H1 (cell line): ENCODE measurements around the gene CAMKMT.

Experiments used
- ASH2L ChIP-seq: fragments of 200-600, 300-600 bp; sonication (generic); IDR thresholded peaks from one replicate; pipeline ENCODE4 v1.7.1; 2017; ENCODE audit warnings: low read length
- EP300 ChIP-seq, 2 experiments: IDR thresholded peaks; 1 replicate in 1 of 2; 2 replicates in 1 of 2; pipeline ENCODE4 v1.6.1; 2011 to 2012; ENCODE audit warnings: low read depth in 2 of 2, low read length in 2 of 2, mild to moderate bottlenecking in 2 of 2, borderline replicate concordance in 1 of 2, inconsistent platforms in 1 of 2, moderate library complexity in 1 of 2
- POLR2A ChIP-seq, 2 experiments: IDR thresholded peaks; 1 replicate in 1 of 2; 2 replicates in 1 of 2; pipeline ENCODE4 v1.6.1; 2011; ENCODE audit warnings: low read depth in 2 of 2, low read length in 2 of 2, mild to moderate bottlenecking in 2 of 2; ENCODE audit errors: control extremely low read depth in 1 of 2
- POLR2AphosphoS5 ChIP-seq: IDR thresholded peaks from 2 replicates; pipeline ENCODE4 v1.6.1; 2011; ENCODE audit warnings: low read depth, low read length
- SIN3A ChIP-seq, 2 experiments: IDR thresholded peaks in 1 of 2; conservative IDR thresholded peaks in 1 of 2; 2 replicates each; pipeline ENCODE4 v1.6.1; 2011 to 2012; ENCODE audit warnings: low read length in 2 of 2, improper control_type of control experiment in 1 of 2, low read depth in 1 of 2, mild to moderate bottlenecking in 1 of 2
- TAF1 ChIP-seq: IDR thresholded peaks from 2 replicates; pipeline ENCODE4 v1.6.1; 2011; ENCODE audit warnings: mild to moderate bottlenecking, low read depth, low read length
- TCF12 ChIP-seq: IDR thresholded peaks from 2 replicates; pipeline ENCODE4 v1.6.1; 2011; ENCODE audit warnings: low read depth, mild to moderate bottlenecking, low read length
- YY1 ChIP-seq: IDR thresholded peaks from 2 replicates; pipeline ENCODE4 v1.6.1; 2011; ENCODE audit warnings: low read depth, mild to moderate bottlenecking, low read length
- TF ChIP-seq, protein P1 (sequence below), 3 experiments: IDR thresholded peaks; 1 replicate in 2 of 3; 2 replicates in 1 of 3; pipeline versions ENCODE4 v1.5.1 to v1.6.1; 2011; ENCODE audit warnings: low read length in 3 of 3, mild to moderate bottlenecking in 3 of 3, inconsistent platforms in 2 of 3, low read depth in 1 of 3, moderate library complexity in 1 of 3; ENCODE audit not compliant: insufficient read depth in 1 of 3; ENCODE audit errors: control extremely low read depth in 1 of 3

- no peak for TF ChIP-seq TCF12
- TF ChIP-seq, protein P1, sequence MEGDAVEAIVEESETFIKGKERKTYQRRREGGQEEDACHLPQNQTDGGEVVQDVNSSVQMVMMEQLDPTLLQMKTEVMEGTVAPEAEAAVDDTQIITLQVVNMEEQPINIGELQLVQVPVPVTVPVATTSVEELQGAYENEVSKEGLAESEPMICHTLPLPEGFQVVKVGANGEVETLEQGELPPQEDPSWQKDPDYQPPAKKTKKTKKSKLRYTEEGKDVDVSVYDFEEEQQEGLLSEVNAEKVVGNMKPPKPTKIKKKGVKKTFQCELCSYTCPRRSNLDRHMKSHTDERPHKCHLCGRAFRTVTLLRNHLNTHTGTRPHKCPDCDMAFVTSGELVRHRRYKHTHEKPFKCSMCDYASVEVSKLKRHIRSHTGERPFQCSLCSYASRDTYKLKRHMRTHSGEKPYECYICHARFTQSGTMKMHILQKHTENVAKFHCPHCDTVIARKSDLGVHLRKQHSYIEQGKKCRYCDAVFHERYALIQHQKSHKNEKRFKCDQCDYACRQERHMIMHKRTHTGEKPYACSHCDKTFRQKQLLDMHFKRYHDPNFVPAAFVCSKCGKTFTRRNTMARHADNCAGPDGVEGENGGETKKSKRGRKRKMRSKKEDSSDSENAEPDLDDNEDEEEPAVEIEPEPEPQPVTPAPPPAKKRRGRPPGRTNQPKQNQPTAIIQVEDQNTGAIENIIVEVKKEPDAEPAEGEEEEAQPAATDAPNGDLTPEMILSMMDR (IDR thresholded peaks at IDR 0.05; ENCODE audit: control extremely low read depth in 1 of 3, insufficient read depth in 1 of 3, low read depth in 1 of 3, low read length in 3 of 3): no peak
- no peak for TF ChIP-seq YY1
- TF ChIP-seq ASH2L: no peak
- no peak for TF ChIP-seq EP300 (IDR thresholded peaks at IDR 0.05; ENCODE audit: borderline replicate concordance in 1 of 2, low read depth in 2 of 2, low read length in 2 of 2)
- no peak for TF ChIP-seq POLR2AphosphoS5
- TF ChIP-seq TAF1: no peak
- no peak for TF ChIP-seq POLR2A (IDR thresholded peaks at IDR 0.05; ENCODE audit: control extremely low read depth in 1 of 2, low read depth in 2 of 2, low read length in 2 of 2)
- TF ChIP-seq SIN3A (conservative IDR thresholded peaks at IDR 0.05 in 1 of 2, IDR thresholded peaks at IDR 0.05 in 1 of 2; ENCODE audit: low read depth in 1 of 2, low read length in 2 of 2): no peak
Observed at GRCh38 chr2:44596537-44597320, 235.0 kb downstream of the CAMKMT start.
